HG03354 (cell line): Measurements from ENCODE around the gene RTL5.
"Not testable (repeated sequence)": the region's sequence is repeated elsewhere in the genome, so short reads cannot be mapped to it uniquely, and the experiment has no call there.

ENCODE experiments used
- ATAC-seq: cut with Tn5 transposase; IDR thresholded peaks from one replicate; pipeline ENCODE4 v1.9.1; 2021; ENCODE audit warnings: mild to moderate bottlenecking; ENCODE audit not compliant: unreplicated experiment, poor library complexity, severe bottlenecking

RTL5 gene

DNA sequence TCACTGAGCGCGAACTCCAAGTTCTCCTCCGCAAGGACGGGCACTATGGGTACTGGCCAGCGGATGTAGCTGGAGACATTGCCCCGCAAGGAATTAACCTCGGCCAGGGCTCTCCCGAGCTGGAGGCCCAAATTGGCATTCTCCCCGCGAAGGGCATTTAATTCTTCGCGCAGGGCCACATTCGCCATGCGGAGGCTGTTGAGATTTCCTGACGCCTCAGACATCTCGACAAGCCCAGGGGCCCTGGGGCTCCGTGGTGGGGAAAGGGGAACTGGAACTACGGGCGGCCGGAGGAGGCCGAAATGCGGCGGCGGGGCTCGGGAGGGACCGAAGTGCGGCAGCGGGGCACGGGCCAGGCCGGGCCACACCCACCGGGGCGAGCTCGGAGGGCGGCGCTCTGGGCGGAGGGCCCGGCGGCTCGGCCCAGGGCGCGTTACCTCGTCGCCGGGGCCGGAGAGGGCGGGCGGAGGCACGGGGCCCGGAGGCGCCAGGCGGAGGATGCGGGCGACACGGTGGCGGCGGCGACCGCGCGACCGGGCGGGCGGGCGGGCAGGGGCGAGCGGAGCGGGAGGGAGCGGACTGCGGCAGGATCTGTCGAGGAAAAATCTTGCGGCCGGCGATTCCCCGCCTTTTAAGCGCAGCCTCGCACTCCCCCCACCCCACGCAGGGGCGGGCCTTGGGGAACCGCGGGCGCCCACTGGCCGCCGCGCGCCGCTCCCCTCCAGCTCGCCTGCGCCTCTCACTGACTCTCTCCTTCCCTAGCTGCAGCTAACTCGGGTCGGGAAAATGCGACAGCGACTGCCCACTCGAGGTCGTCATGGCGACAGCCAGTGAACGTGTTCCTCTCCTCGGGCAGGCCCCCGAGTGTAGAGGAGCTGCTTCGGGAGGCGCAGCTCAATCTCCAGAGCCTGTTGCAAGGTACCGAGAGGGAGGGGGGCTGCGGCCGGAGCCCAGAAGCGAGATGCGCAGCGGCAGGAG is at the start of gene RTL5:
TSS of gene RTL5 (minus strand) at position 599 of the 978 bp plus-strand sequence.
- peak; percentile 54 for ATAC-seq

DNA sequence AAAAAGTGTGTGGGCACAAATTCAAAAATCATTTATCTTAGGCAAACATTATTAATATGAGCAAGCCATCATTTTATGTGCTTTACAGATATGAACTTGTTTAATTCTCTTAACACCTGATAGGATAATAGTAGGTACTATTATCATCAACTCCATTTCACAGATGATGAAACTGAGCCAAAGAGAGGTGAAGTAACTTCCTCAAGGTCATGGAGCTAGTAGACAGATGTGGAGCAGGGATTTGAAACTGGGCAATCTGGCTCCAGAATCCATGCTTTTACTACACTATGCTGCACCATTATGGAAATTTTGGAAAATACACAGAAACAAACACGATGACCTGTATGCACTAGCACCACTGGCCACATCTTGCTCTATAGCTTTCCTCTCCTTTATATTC is 48.8 kb upstream of the RTL5 start:
- no peak for ATAC-seq

DNA sequence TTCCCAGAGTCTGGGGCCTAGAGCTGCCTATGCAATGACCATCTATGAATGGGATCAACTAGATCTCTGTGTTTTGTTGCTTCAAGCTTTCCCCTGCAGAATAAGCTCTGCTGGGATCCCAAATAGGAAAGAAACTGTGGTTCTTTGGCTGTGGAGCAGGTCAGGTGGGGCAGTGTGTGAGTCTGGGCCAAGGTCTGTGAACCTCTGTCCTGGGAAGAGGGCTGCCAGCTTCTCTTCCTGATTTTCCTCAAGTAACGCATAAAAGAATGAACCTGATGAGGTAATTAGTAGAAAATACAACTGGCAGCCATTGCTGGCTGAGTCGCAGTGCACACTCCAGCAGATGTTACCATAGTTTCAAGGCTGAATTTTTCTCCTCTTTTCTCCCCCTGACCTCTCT is 45.3 kb upstream of the RTL5 start:
- ATAC-seq = no peak

DNA sequence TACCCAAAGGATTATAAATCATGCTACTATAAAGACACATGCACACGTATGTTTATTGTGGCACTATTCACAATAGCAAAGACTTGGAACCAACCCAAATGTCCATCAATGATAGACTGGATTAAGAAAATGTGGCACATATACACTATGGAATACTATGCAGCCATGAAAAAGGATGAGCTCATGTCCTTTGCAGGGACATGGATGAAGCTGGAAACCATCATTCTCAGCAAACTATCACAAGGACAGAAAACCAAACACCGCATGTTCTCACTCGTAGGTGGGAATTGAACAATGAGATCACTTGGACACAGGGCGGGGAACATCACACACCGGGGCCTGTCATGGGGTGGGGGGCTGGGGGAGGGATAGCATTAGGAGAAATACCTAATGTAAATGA is 44.6 kb upstream of the RTL5 start:
- not testable (repeated sequence) for ATAC-seq

DNA sequence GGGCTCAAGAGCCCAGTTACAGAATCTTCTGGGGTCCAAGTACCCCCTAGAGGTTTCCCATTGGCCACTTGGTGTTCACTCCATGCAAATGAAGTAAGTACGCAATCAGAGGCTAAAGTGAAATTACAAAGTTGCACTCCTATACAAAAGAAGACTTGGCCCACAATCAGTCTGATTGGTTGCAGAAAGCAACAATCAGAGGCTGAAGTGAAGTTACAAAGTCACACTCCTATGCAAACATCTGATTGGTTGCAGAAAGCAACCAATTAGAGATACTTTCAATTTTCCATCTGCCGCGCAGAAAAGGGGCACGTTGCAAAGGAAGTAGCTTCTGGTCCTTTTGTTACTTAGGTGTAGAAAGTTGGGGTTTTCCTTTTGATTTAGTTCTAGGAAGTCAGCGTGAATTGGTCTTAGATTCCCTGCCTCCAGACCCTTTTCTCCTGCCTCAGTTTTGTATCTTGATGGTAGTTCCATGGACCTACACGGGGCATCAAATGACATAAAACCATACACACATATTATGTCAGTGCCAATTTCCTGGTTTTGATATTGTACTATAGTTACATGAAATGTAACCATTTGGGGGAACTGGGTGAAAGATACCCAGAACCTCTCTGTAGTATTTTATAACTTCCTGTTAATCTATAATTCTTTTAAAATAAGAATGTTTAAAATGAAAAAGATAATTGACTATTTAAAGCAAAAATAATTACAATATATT is 37.5 kb upstream of the RTL5 start:
- ATAC-seq = no peak

DNA sequence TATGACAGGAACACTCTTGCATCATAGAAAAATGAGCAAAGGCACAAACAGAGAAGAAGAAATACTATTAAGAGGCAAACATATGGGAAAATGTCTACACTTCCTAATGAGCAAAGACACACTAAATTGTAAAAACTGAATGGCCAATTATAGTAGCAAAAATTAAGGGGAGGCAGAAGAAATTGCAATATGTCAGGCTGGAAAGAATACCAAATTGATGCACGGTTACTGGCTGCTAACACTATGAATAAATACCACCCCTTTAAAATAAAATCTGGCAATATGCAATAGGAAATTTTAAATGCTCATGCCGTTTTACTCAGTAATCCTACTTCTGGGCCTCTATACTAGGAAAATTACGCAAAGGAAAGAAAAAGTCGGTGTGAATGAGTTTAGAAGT is 33.8 kb upstream of the RTL5 start:
- ATAC-seq = no peak

DNA sequence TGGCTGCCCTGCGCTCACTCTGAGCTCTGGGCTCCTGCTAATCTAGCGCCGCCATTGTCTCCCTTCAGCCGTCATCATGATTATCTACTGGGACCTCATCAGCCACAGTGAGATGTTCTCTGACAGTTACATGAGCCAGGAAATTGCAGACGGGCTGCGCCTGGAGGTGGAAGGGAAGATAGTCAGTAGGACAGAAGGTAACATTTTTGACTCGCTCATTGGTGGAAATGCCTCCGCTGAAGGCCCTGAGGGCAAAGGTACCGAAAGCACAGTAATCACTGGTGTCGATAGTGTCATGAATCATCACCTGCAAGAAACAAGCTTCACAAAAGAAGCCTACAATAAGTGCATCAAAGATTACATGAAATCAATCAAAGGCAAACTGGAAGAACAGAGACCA is 28.1 kb upstream of the RTL5 start:
- no peak for ATAC-seq

DNA sequence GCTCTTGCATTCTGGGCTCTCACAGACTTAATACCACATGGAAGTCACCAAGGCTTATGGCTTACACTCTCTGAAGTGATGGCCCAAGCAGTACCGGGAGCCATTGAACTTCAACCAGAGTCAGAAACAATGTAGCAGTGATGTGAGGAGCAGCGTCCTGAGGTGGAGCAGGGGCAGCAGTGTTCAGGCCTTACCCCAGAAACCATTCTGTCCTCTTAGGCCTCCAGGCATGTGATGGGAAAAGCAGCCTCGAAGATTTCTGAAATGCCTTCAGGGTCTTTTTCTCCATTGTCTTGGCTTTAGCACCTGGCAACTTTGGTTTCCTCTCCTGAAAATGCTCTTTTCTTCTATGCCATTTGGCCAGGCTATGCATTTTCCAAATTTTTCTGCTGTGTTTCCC is 27.1 kb upstream of the RTL5 start:
- ATAC-seq = no peak

DNA sequence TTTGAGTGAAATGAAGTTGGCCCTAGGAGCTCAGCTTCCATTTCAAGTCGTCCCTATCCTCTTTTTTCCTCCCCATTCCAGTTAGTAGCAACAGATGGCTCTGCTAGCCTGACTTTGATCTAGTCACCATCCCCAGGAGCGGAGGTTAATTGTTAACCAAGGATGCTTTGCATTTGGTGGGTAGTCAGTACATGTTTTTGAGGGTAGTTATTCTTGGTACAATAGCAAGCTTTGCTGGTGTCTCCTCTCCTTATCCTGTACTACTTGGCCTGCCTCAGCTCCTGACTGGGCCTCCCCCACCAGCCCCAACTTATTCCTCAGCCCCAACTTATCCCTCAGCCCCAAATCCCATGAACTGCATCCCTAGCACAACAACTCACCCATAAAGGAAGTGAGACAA is 14.8 kb upstream of the RTL5 start:
- no peak for ATAC-seq

DNA sequence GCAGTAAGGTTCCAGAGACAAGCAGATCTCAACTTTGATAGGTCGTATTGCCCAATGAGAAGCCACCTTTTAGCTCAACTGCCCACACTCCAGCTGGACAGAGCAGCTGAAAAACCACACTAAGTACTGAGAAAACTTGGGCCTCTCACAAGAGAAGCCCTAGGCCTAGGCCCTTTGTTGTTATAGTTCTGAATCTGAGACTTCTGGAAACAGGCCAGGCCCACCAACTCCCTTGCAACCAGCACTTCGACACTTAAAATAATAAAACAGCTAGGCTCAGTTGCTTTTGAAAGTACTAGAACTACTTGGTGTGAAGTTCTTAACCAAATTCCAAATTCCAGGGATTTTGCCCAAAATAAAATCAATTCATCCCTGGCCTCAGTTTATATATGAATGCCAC is 13.5 kb upstream of the RTL5 start:
- ATAC-seq = no peak

DNA sequence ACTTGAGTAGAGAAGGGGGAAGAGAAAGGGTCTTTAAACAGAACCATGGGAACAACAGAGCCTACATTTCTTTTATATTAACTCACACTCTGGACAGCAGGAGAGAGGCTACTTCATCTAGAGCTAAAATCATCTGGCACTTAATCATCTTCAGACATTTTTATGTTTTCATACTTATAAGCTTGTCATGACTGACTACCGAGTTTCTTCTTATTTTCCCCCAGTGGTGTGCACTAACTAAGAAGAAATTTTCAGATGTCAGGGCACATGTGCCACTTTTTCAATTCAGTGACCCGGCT is 11.8 kb upstream of the RTL5 start:
- no peak for ATAC-seq

DNA sequence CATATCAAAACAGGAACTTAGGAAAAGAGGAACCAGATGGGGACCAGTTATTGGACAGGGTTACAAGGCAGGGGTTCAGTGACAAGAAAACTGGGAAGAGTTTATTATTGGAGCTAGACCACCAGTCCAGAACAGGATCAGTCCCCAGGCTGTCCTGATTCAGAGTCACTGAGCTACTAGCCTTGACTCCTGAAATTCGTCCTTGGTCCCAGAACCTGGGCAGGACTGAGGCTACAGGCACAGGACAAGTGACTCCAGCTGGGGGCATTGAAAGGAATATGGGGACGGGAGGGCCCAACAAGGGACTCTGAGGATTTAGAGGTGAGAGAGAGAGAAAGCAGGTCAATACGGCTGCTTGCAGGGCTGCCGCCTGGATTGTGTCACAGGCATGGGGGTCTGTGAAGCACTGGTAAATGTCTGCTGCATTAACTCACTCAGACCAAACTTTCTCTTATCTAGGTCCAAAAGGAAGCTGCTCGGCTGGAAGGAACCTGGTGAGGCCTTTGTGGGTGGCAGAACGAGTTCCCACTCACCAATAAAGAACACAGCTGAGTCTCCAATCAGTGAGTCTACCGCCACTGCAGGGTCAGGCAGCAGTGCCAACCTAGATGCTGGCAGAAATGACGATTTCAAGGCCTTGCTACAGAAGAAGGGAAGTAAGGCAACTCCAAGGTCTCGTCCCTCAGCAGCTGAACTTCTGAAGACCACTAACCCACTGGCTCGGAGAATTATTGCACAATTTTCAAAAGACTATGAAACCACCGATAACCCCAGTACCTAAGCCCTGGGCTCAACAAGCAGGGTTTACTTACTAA is 11.3 kb upstream of the RTL5 start:
- ATAC-seq = no peak

DNA sequence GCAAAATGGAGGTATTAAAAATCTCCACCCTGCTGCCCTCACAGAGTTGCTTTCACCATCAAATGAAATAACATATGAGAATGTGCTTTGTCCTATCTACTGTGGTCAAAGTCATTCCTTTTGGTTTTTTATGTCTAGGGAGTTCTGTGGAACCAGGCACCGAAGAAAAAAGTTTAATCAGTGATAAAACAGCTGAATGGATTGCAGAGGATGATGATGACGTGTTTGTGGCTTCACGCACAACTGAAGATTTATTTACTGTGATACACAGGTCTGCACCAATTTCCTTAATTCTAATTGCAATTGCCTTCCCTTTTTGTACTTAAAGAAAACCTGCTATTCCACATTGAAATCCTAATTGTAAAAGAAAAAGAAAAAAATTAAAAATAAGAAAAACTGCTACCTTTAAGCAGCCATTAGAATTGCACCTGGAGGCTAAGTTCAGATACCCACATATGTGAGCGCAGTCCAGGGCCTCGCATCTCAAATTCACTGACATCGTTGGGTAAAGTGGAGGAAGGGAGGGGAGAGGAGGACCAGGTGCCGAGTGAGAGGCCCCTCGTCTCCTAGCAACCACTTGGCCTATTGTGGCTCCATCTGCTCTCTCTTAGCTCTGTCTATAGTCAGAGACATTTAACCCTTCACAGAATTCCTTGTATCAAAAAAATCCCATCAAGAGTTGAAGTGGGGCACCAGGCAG is 10.5 kb upstream of the RTL5 start:
- peak; percentile 46 for ATAC-seq

DNA sequence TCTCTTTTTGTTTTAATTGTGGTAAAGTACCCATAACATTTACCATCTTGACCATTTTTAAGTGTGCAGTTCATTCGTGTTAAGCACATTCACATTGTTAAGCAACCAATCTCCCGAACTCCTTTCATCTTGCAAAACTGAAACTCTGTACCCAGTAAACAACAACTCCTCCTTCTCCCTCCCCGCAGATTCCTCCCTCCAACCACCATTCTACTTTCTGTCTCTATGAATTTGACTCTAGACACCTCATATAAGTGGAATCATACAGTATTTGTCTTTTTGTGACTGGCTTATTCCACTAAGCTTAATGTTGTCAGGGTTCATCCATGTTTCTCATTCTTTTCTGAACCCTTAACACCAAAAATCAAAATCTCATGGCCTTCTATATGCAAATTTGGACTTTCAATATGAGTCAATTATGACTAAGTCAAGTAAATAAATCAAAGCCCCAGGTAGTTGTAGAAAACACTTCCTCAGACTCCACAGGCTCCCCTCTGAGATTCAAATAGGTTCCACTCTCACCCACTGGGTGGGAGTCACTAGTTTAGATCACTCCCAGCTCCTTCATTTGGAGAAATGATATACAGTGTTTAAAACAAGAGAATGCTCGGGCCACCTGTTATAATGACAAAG is 9.8 kb upstream of the RTL5 start:
- ATAC-seq = peak; percentile 75

DNA sequence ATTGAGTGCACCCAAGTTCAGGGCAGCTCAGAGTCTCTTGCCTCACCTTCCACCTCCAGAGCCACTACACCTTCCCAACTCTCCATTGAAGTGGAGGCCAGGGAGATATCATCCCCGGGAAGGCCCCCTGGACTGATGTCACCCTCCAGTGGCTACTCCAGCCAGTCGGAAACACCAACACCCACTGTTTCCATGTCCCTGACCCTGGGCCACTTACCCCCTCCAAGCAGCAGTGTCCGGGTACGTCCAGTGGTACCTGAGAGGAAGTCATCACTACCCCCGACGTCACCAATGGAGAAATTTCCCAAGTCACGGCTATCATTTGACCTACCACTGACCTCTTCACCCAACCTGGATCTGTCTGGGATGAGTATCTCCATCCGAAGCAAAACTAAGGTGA is 7.8 kb upstream of the RTL5 start:
- no peak for ATAC-seq

DNA sequence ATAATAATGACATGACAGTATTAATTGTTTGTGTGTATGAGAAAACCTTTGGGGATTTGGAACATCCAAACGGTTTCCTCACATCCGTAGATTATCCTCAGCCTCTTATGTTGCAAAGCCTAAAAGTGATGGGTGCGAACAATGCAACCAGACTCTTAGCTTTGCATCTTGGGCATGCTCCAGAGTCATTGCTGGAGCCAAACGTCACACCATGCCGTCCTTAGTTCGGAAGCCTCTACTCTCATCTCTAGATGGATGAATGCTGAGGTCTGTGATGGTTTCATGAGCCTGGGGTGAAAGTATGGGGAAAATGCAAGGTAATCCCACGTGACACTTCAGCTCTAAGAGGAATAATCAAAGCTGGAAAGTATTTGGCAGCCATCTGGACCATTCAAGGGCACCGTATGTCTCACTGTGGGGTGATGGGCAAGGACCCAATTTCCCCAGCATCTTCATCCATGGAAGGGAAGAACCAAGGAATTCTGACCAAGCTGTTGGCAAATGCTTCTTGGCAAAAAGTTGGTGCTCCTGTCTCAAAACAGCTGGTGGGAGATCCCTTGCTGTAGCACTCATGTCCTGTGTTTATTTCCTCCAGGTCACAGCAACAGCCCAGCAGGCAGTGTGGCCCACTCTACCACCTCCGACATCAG is 6.3 kb upstream of the RTL5 start:
- ATAC-seq = no peak

DNA sequence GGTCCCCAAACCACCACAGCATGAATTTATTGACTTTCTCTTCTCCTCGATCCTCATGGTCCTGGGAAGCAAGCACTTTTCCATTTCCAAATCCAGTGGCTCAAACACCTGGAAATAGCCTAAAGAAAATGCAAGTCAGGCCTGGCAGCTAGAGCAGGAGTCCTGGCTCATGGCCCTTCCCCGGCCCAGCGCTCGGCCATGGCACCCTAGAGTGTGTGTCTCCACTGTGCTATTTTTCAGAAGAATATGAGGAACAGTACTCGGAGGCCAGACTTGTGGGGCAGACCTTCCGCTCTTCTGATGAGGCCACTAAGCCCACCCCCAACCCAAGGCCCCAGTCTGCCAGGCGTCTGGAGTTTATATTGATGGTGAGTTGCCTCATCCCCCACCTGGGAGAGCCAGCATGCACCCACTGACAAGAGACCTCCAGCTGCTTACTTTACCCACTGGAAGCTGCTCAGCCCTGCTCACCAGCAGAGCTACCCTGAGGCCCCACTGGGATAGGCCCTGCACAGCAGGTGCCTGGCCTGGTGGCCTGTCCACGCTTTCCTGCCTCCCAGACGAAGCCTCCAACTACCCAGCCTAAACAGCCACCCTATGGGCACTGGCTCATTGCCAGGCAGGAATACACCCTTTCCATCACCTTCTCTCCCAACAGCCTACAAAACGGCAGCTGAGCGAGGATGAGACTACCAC is 2.3 kb upstream of the RTL5 start:
- no peak for ATAC-seq

DNA sequence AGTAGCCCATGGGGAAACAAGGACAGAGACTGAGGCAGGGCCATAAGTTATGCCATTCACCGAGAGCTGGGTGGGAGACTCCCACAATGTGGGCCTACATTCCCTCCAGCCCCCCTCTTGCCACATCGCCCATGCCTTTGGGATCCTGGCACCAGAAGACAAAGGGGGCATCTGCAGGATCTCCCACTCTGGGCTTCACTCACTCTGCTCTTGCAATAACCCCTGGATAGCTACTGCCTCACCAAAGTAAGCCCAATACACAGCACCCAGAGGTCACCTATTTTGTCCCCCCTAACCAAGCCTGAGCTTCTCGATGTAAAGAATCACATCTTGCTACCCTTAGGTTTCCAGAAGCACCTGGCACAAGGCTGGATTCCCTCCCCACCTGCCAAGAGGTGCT is 741 bp upstream of the RTL5 start:
- ATAC-seq = no peak
